Prostate gland (tissue), 2 donors: Measurements from ENCODE around the gene MALRD1.

Experiments
- CTCF ChIP-seq, 4 experiments: fragments of 200-600 bp in 2 of 4; fragments of 450-650 bp in 2 of 4; sonication (generic) in 2 of 4; IDR thresholded peaks; 1 replicate in 3 of 4; 2 replicates in 1 of 4; pipeline ENCODE4 v1.5.1; 2016 to 2019; ENCODE audit warnings: antibody characterized with exemption in 4 of 4, mild to moderate bottlenecking in 2 of 4, moderate library complexity in 2 of 4
- POLR2A ChIP-seq: fragments of 450-650 bp; IDR thresholded peaks from one replicate; pipeline ENCODE4 v1.6.1; 2016; ENCODE audit warnings: antibody characterized with exemption, mild to moderate bottlenecking
- POLR2AphosphoS5 ChIP-seq: sonication (generic); formaldehyde crosslinking; IDR thresholded peaks from one replicate; pipeline ENCODE4 v1.6.1; 2017; ENCODE audit warnings: antibody characterized with exemption

- TF ChIP-seq POLR2A (no peak), CTCF (IDR thresholded peaks at IDR 0.05) (no peak), POLR2AphosphoS5 (no peak)
These were observed 28.7 kb downstream of the MALRD1 start for GRCh38 chr10:19077276-19077675.
